GM19397 (cell line): ENCODE measurements around the gene LRRC8D.
A peak's percentile ranks its signal among the peaks of the same experiment; 100 is the strongest.
"Not testable (repeated sequence)": the region's sequence is repeated elsewhere in the genome, so short reads cannot be mapped to it uniquely, and the experiment has no call there.

Experiments used
- ATAC-seq: cut with Tn5 transposase; IDR thresholded peaks from one replicate; pipeline ENCODE4 v1.9.1; 2021; ENCODE audit warnings: mild to moderate bottlenecking, moderate library complexity; ENCODE audit not compliant: unreplicated experiment

The LRRC8D gene

DNA sequence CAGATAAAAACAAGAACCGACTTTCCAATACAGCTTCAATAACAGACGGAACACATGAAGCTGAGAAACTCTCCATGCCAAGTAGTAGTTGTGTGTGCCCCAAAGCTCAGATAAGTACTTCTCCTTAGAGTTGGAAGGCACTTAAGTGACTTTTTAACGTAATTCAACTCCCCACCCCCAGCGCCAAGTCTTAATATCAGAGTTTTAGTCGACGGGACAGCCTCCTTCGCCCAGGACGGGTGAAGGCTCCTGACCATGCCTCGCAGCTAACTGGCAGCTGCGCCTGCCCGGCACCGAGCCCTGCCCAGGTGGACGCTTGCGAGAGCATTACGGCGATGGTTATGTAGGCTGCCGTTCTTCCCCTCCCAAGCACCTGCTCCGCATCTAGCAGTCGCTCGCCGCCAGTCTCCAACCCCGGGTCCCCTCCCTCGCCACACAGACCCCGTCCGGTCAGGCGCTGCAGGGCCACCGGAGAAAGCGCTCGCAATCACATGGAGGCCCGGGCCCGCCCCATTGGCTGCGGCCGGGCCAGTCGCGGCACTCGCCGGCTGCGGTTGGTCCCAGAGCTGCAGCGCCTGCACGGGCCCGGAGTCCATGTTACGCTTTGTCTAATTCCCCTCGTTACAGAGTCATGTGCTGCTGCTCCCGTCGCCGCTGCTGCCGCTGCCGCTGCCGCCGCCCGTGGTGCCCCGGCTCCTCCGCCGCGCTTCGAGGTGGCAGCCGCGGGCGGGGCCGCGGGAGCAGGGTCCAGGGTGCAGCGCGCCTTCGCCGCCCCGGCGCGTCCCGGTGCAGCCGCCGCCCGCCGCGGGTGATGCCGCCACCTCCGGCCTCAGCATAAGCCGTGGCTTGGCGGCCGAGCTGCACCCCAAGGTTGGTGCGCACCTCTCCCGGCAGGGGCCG lies at the start of gene LRRC8D:
LRRC8D (plus strand) TSS at position 611 of the 900 bp plus-strand sequence. CDS start 112,037 bp downstream, outside the sequence.
- ATAC-seq, result peak; percentile 75

GRCh38 chr1:89771991-89772560 lies 48.8 kb upstream of the LRRC8D start:
- ATAC-seq, result no peak

DNA sequence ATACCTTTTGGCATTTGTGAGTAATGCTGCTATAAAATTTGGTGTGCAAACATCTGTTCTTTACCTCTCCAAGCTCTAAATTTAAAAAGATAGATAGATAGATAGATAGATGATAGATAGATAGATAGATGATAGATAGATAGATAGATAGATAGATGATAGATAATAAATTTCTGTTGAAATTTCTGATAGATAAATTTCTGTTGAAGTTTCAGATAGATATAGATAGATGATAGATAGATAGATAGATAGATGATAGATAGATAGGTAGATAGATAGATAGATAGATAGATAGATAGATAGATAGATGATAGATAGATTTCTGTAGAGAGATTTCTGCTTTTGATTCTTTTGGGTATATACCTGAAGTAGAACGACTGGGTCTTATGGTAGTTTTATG lies 44.7 kb upstream of the LRRC8D start:
- not testable (repeated sequence) for ATAC-seq

GRCh38 chr1:89777271-89777670 lies 43.6 kb upstream of the LRRC8D start:
- ATAC-seq, result not testable (repeated sequence)

DNA sequence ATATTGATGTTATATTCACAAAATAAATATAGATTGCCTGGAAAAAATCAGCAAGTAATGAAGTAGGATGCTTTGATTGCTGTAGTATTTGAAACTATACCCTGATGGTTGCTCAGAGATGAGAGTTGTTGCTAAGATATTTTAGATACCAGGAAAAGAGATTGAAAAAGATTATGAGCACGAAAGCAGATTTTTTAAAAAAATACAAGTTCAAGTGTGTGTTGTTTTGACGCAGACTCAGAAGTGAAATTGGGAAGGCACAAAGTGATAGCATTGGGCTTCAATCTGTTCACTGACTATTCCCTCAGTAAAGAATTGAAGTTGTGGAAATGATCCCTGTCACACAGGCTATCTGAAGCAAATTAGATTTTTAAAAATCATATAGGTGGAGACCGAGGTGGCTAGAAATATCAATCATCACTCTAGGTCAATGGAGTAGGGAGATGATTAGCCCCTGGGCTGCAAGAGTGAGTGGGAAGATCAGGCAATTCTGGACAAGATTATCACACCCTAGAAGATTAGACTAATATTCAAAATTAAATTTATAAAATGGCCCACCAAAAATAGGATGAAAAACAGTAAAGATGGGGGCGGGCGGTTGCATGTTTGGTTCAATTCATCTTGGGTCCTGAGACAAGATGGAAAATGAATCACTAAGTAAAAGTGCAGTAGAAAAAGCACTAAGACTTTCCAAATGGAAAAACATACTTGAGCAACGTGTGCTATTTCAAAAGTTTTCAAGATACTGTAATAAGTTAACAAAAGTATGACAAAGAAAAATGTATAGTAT lies 41.5 kb upstream of the LRRC8D start:
- no peak for ATAC-seq

DNA sequence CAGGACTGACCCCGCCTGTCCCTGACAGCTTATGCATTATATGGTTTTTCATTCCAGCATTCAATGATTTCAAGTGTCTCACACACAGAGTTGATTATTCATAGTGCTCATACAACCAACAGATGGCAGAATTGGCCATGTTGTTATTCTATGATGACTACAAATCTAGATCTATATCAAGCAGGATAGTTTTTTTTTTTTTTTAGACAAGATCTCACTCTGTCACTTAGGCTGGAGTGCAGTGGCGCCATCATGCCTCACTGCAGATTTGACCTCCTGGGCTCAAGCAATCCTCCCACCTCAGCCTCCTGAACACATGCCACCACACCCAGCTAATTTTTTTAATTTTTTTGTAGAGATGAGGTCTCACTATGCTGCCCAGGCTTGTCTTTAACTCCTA lies 40.1 kb upstream of the LRRC8D start:
- no peak for ATAC-seq

- ATAC-seq, result peak; percentile 90
Measured at GRCh38 chr1:89781494-89782126, 39.2 kb upstream of the LRRC8D start.

DNA sequence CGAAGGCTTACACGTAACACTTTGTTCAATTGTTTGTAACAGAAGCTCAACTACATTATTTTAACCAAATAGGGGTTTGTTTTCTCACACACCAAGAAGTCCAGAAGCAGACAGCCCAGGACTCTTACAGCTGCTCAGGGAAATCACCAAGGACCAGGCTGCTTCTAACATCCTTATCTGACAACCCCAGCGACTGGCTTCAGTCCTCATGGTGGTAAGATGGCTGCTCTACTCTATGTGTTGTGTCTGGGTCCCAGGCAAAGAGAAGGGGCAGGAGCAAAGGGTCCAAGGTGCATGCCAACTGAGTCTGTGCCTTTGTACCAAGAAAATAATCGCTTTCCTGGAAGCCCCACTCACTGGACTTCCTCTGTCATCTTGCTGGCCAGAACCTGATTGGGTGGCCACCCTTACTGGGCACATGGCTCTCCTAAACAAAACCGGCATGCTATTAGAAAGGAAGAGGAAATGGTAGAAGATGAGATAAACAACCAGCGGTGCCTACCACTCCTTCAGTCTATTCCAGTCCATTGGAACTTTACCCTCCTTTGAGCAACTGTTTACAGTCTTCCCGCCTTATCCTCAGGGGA lies 34.1 kb upstream of the LRRC8D start:
- no peak for ATAC-seq

DNA sequence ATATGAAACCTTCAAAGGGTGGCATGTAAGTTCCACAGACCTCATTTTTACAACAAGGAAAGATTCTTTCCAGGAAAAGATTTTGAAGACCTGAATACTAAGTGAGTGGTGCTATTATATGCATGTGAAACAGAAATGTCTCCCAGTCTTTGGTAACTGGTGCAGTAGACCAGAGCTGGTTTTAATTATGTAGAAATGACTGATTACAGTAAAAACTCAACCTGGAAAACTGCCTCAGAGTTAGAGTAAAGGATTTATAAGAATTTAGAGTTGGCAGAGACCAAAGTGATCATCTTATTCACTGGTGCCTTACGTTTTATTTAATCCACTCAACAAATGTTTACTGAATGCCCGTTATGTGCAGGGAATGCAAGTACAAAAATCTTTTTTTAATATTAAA lies 30.2 kb upstream of the LRRC8D start:
- ATAC-seq, result no peak

DNA sequence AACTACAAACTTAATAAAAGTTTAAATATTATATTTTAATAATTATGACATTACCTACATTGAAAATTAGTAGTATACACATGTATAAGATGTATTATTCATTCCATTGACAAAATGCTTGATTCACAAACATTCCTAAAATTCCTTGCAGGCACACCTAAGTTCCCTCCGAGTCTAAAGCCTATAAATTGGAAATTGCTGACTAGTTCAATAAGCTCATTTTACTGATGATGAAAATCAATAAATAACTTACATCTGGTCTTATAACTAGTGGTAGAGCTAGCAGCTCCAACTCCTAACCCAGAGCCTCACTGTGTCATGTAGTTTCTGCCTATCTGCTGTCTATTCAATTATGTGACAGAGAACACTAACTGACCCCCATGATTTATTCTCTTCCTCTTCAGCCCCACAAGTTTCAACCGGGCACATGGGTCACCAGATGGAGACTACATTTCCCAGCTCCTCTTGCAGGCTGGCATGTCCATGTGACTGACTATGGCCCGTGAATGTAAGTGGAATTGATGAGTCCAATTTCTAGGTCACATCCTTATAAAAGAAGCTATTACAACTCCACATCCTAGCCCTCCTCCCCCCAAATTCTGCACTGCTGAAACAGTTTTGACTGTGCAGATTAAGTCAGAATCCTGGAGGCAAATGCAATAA lies 29.6 kb upstream of the LRRC8D start:
- ATAC-seq, result no peak

DNA sequence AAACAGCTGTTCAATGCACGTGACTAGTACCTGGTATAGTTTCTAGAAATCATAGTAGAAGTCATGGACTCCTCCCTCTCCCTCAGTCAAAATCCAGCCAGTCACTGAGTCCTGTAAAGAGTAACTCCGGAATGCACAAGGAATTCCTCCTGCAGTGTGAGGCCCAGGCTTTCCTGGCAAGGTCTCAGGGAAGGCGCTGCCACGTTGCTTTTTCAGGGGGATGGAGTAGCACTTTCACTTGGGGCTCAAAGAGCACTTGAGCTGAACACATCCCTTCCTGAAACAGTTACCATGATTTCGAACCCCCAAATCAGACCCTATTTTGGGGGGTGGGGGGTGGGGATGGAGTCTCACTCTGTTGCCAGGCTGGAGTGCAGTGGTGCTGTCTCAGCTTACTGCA lies 26.4 kb upstream of the LRRC8D start:
- no peak for ATAC-seq

DNA sequence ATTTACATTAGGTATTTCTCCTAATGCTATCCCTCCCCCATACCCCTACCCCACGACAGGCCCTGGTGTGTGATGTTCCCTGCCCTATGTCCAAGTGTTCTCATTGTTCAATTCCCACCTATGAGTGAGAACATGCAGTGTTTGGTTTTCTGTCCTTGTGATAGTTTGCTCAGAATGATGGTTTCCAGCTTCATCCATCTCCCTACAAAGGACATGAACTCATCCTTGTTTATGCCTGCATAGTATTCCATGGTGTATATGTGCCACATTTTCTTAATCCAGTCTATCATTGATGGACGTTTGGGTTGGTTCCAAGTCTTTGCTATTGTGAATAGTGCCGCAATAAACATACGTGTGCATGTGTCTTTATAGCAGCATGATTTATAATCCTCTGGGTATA lies 25.3 kb upstream of the LRRC8D start:
- not testable (repeated sequence) for ATAC-seq

GRCh38 chr1:89797876-89798275 lies 23.0 kb upstream of the LRRC8D start:
- not testable (repeated sequence) for ATAC-seq

GRCh38 chr1:89799495-89799894 lies 21.3 kb upstream of the LRRC8D start:
- no peak for ATAC-seq

GRCh38 chr1:89800022-89800655 lies 20.7 kb upstream of the LRRC8D start:
- no peak for ATAC-seq

- no peak for ATAC-seq
Measured at GRCh38 chr1:89800718-89801117, 20.1 kb upstream of the LRRC8D start.

DNA sequence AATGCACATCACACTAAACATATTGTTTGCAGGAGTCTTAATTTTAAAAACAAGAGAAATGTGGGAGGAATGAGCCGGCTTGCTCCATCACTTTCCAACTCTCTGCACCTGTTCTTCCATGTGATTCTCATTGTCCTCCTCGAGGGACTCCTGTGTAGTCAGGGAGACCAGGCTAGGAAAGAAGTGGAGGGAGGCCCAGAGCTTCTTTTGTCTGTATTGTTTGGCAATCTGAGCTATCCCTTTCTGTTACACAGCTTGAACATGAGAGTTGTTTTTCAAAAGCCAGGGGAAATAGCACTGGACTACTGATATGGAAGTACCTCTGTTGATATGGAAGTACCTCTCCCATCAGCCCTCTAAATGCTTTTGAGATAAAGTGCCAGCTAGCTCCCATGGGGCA lies 18.8 kb upstream of the LRRC8D start:
- no peak for ATAC-seq

- ATAC-seq, result no peak
Measured at GRCh38 chr1:89802841-89803240, 18.0 kb upstream of the LRRC8D start.

- ATAC-seq, result peak; percentile 73
Measured at GRCh38 chr1:89804642-89805237, 16.1 kb upstream of the LRRC8D start.
